GM10248 (cell line): ENCODE measurements around the gene CAMTA2.

Experiments
- CTCF ChIA-PET: fragments of 300-600 bp; sonication (Branson Sonifier 250); formaldehyde crosslinking; extraction: SDS; loops from one replicate; lab custom pipeline; 2021; ENCODE audit warnings: antibody characterized with exemption; lab: Yijun Ruan, JAX
- POLR2A ChIA-PET: fragments of 350-650 bp; sonication (Branson Sonifier 250); formaldehyde crosslinking; extraction: SDS; loops from one replicate; lab custom pipeline; 2020; ENCODE audit warnings: antibody characterized with exemption; lab: Yijun Ruan, JAX
- DNase-seq: peaks from one replicate; pipeline ENCODE4 v3.0.0; 2012; ENCODE audit errors: extremely low spot score
- TF ChIP-seq, protein P1 (sequence below): IDR thresholded peaks from 2 replicates; pipeline ENCODE4 v1.5.1; 2012; ENCODE audit warnings: mild to moderate bottlenecking, low read depth; ENCODE audit errors: extremely low read depth, missing control alignments, control extremely low read depth

Gene CAMTA2

DNA sequence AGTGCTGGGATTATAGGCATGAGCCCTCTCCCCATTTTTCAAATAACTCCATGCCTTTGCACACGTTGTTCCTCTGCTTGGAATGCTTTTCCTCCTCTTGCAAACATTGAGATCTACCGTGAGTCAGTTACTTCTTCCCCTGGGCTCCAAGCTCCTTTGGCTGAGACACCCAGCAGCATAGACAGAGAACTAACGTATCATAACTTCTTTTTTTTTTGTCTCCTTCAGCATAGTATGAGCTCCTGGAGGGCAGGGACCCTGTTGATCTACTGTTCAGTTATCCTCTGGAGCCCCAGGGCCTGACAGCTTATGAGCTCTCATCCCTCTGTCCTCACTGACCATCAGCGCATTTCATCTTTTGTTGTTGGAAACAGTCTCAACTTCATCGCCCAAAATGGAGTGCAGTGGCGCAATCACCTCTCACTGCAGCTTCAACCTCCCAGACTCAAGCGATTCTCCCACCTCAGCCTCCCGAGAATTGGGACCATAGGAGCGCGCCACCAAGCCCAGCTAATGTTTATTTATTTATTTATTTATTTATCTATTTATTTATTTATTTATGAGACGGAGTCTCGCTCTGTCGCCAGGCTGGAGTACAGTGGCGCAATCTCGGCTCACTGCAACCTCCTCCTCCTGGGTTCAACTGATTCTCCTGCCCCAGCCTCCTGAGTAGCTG lies 22.0 kb downstream of the CAMTA2 start:
- TF ChIP-seq, protein P1, sequence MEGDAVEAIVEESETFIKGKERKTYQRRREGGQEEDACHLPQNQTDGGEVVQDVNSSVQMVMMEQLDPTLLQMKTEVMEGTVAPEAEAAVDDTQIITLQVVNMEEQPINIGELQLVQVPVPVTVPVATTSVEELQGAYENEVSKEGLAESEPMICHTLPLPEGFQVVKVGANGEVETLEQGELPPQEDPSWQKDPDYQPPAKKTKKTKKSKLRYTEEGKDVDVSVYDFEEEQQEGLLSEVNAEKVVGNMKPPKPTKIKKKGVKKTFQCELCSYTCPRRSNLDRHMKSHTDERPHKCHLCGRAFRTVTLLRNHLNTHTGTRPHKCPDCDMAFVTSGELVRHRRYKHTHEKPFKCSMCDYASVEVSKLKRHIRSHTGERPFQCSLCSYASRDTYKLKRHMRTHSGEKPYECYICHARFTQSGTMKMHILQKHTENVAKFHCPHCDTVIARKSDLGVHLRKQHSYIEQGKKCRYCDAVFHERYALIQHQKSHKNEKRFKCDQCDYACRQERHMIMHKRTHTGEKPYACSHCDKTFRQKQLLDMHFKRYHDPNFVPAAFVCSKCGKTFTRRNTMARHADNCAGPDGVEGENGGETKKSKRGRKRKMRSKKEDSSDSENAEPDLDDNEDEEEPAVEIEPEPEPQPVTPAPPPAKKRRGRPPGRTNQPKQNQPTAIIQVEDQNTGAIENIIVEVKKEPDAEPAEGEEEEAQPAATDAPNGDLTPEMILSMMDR, result no peak
- ChIA-PET POLR2A (interaction anchor here (2.3 to 2.7 kb wide), 3 partner anchors 10 to 25 kb away, joined by 9 to 34 read pairs (median 25); partner anchors contain the start of genes ENO3, PFN1, RNF167 and SLC25A11), CTCF (interaction anchor here (1.0 to 3.3 kb wide), 6 partner anchors 8 to 56 kb away, joined by 4 to 35 read pairs (median 10); partner anchors contain the start of gene CAMTA2)
- no peak for DNase-seq

DNA sequence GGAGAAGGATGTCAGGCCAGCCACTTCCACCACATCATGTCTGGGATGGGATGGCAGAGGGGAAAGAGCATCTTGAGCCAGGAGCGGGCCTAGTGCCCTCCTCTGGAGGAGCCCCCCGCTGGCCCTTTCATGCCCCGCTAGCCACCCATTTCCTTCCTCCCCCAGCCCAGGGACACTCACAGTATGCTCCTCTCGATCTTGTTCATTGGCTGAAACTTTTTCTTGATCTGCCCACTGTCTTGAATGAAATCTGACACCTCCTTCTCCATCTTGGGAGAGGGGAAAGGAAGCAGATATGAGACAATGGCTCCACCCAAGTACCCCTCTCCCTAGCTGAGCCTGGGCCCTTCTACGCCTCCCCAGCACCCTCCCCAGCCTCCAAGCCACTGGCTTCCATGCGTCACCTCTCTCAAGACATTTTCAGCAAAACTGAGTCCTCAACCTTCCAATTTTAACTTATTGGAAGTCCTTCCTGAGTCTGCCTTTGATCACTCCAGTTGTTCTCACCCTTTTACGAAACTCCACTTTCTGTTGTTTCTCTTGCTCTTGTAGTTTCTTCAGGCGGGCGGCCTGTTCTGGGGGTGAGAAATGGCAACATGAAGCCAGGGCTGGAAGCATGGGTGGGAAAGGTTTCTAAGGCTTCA lies 27.1 kb downstream of the CAMTA2 start:
- TF ChIP-seq, protein P1, result no peak
- DNase-seq, result no peak
- POLR2A ChIA-PET, result interaction anchor here (0.7 kb wide), 1 partner anchor 176 kb away, joined by 4 read pairs; no protein-coding TSS in a partner anchor
- CTCF ChIA-PET, result interaction anchor here (1.1 kb wide), 1 partner anchor 52 kb away, joined by 3 read pairs; no protein-coding TSS in a partner anchor

DNA sequence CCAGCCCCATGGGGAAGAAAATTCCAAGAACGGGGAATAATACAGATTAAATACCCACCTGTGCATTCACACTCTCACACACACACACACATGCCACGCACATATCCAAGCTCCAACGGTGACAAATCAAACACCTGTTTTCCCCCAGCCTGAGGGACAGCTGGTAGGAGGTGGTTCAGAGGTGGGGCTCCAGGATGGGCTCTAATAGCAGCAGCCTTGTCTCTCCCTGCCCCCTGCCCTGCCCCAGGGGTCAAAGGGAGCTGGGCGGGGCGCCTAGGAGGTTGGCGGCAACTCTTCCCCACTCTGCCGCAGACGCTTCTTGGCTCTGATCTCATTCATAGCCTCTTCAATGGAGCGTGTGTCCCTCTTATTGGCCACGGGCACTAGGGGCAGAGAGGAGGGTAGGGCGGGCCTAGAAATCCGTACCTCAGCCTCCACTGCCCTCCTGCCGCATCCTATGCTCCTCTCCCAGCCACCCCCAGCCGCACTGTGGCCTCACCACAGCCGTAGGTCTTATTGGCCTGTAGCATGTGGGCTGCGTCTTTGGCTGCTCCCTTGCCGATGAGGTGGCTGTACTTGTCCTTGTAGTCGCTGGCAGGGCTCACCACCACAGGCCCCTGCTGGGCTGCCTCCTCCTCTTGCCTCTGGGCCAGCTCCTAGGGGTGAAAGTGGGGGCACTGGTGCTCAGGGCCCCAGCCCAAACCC lies 28.1 kb downstream of the CAMTA2 start:
- DNase-seq, result no peak
- ChIA-PET POLR2A (no interaction called here), CTCF (interaction anchor here (1.1 to 3.9 kb wide), 2 partner anchors 7 to 51 kb away, joined by 3 to 35 read pairs; partner anchors contain the start of gene SPAG7)
- TF ChIP-seq, protein P1, result no peak

DNA sequence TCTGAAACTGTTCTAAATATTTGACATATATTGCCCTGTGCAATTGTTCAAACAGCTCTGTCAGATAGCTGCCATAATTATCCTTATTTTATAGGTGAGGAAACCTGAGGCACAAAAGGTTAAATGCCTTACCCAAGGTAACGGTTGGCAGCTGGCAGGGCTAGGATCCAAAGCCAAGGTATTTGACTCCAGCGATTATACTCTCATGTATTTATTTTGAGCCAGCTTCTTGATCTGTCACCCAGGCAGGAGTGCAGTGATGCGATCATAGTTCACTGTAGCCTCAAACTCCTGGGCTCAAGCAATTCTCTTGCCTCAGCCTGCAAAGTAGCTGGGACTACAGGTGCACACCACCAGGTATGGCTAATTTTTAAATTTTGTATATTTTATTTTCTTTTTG lies 29.4 kb downstream of the CAMTA2 start:
- TF ChIP-seq, protein P1, result no peak
- POLR2A ChIA-PET, result interaction anchor here (1.4 kb wide), 1 partner anchor 9 kb away, joined by 12 read pairs; the partner anchor contains the start of gene SPAG7
- CTCF ChIA-PET, result interaction anchor here (1.0 to 3.9 kb wide), 4 partner anchors 8 to 55 kb away, joined by 3 to 35 read pairs (median 14); partner anchors contain the start of genes CHRNE and SPAG7
- DNase-seq, result no peak

DNA sequence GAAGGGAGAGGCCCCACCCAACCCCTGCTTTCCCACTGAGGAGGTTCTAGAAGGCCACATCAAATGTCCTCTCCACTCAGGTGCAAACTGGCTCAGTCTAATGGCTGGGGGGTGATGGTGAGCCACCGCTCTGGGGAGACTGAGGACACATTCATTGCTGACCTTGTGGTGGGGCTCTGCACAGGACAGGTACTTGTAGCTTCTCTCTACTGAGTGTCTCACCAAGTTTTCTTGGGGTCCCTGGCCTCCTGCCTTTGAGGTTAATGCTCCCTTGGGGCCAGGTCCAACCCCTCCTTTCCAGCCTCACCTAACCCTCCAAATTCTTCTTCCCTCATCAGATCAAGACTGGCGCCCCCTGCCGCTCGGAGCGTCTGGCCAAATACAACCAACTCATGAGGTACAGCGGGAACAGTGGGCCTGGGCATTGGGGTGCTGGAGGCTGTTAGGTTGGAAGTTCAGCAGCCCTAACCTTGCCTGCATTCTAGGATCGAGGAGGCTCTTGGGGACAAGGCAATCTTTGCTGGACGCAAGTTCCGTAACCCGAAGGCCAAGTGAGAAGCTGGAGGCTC lies 30.9 kb downstream of the CAMTA2 start:
- DNase-seq, result no peak
- ChIA-PET CTCF (interaction anchor here (0.7 to 3.9 kb wide), 13 partner anchors 10 to 106 kb away, joined by 3 to 35 read pairs (median 4); partner anchors contain the start of genes CHRNE, RNF167, SLC25A11 and SPAG7), POLR2A (interaction anchor here (2.0 kb wide), 1 partner anchor 17 kb away, joined by 8 read pairs; the partner anchor contains the start of genes RNF167 and SLC25A11)
- TF ChIP-seq, protein P1, result peak; percentile 59
